Peyer's patch (tissue), 4 donors: Measurements from ENCODE around the gene SNX8. TPM values are rescaled to one million over a fixed set of nuclear protein-coding genes. Genes with fewer than 3 reads are reported as not detected.

Source experiments
- DNase-seq, 3 donors: peaks; one replicate each; pipeline ENCODE4 v3.0.0-alpha.2; 2017 to 2019
- H3K27ac ChIP-seq, 4 donors: fragments of 200-600 bp; sonication (generic); one replicate each; pipeline ENCODE4 v1.5.1; 2016 to 2019
- H3K27me3 ChIP-seq, 2 donors: fragments of 200-600 bp; sonication (generic); one replicate each; pipeline ENCODE4 v1.5.1; 2019
- H3K36me3 ChIP-seq, 3 donors: fragments of 200-600 bp; sonication (generic); one replicate each; pipeline ENCODE4 v1.5.1; 2016 to 2019
- H3K4me1 ChIP-seq, 4 donors: fragments of 200-600 bp; sonication (generic); one replicate each; pipeline ENCODE4 v1.5.1; 2016 to 2019
- H3K4me3 ChIP-seq, 4 donors: fragments of 200-600 bp; sonication (generic); 1 replicate in 3 of 4; 2 replicates in 1 of 4; pipeline ENCODE4 v1.5.1; 2016 to 2019; ENCODE audit warnings: mild to moderate bottlenecking in 1 of 4
- H3K9me3 ChIP-seq, 4 donors: fragments of 200-600 bp; sonication (generic); one replicate each; pipeline ENCODE4 v1.5.1; 2016 to 2019; ENCODE audit warnings: mild to moderate bottlenecking in 1 of 4
- POLR2A ChIP-seq, 2 donors: fragments of 450-650 bp; IDR thresholded peaks; one replicate each; pipeline ENCODE4 v1.5.1; 2017; ENCODE audit warnings: antibody characterized with exemption in 2 of 2, mild to moderate bottlenecking in 2 of 2, moderate library complexity in 2 of 2
- total RNA-seq, 4 donors: library from RNA; depleted of rRNA; stranded (reverse); fragments of >200 nt; gene quantifications; one replicate each; pipeline ENCODE4 v1.1.0, GENCODE V29; 2016
- TF ChIP-seq, protein P1 (sequence below), 6 experiments: fragments of 450-650 bp in 4 of 6; fragments of 200-600 bp in 2 of 6; sonication (generic) in 1 of 6; IDR thresholded peaks; one replicate each; pipeline ENCODE4 v1.5.1; 2017 to 2019; ENCODE audit warnings: antibody characterized with exemption in 6 of 6, mild to moderate bottlenecking in 3 of 6, moderate library complexity in 1 of 6

The SNX8 gene
- total RNA-seq, 4 donors from 2014 or later: 10.5 to 38.8 (median 19.2) TPM

DNA sequence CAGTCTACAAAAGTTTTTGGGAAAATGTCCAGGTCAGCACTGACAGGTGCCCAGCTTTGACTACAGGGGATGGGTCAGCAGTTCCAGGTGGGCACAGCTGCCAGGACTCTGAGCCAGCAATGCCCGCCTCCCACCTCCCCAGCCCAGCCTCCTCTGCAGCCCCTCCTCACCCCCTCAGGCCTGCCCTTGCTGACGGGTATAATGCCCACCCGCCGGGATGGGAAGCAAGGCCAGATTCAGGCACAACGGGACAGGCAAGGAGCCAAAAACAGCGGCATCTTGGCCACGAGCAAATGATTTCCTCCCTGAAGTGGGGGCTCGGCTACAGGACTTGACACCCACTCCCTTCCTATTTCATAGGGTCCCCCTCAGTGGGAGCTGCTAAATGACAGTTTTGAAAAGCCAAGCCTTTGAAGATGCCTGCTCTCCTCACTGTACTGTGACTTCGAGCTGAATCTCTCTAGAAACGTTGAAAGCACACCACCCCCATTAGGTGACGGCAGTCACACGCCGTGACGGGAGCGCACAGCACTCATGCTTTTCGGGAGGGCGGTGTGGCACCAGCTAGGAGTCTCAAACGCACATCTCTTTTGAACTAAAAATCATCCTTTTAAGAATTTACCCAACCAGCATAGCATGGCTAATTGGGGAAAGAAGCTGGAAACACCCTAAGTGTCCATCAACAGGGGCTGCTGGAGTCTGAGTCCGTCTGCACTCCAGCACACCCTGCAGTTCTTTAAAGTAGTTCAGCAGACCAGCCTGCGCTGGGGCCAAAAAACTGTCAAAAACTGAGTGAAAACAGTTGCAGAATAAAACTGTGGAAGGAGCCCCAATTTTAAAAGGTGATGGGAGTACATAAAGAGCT is 111.1 kb downstream of the SNX8 start:
- Histone ChIP-seq H3K4me1 (no peaks in the 10 kb centered on the region), H3K9me3 (no peaks in the 10 kb centered on the region), H3K27me3 (no peaks in the 10 kb centered on the region), H3K27ac (no peak overlapping the region), H3K4me3 (no peak overlapping the region), H3K36me3 (peaks cover 0 to 36% (median 0%) of the 10 kb centered on the region in 3 donors)
- DNase-seq: peak in 1 of 3 donors; percentile 32
- TF ChIP-seq POLR2A (IDR thresholded peaks at IDR 0.05): no peak
- TF ChIP-seq, protein P1, sequence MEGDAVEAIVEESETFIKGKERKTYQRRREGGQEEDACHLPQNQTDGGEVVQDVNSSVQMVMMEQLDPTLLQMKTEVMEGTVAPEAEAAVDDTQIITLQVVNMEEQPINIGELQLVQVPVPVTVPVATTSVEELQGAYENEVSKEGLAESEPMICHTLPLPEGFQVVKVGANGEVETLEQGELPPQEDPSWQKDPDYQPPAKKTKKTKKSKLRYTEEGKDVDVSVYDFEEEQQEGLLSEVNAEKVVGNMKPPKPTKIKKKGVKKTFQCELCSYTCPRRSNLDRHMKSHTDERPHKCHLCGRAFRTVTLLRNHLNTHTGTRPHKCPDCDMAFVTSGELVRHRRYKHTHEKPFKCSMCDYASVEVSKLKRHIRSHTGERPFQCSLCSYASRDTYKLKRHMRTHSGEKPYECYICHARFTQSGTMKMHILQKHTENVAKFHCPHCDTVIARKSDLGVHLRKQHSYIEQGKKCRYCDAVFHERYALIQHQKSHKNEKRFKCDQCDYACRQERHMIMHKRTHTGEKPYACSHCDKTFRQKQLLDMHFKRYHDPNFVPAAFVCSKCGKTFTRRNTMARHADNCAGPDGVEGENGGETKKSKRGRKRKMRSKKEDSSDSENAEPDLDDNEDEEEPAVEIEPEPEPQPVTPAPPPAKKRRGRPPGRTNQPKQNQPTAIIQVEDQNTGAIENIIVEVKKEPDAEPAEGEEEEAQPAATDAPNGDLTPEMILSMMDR (IDR thresholded peaks at IDR 0.05): no peak

DNA sequence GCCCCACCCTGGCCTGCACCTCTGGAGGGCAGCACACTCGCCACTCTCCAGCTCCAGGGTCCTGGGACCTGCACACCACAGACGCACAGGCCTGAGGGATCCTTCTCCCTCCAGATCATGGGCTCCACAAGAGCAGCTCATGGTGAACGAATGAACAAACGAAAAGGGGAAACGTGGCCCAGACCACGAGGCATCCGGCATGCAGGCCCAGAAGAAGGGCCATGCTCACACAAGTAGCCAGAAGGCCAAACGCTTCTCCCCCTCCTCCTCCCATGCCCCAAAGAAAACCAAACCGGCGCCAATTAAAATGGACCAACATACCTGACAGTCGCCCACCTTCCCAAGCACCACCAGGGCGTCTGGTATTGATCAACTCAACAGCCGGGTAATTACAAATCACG is 111.9 kb downstream of the SNX8 start:
- no peaks in the 10 kb centered on the region for H3K27me3 ChIP-seq
- H3K9me3 ChIP-seq: no peaks in the 10 kb centered on the region
- DNase-seq: no peak
- H3K4me1 ChIP-seq: no peaks in the 10 kb centered on the region
- peaks cover 0 to 33% (median 0%) of the 10 kb centered on the region in 3 donors for H3K36me3 ChIP-seq
- H3K4me3 ChIP-seq: no peak overlapping the region
- no peak overlapping the region for H3K27ac ChIP-seq
- TF ChIP-seq POLR2A (IDR thresholded peaks at IDR 0.05): no peak
- TF ChIP-seq, protein P1 (IDR thresholded peaks at IDR 0.05): no peak

Other genes starting within 250 kb of the SNX8 start
- gene MAD1L1, start 81.5 kb downstream of the SNX8 start, total RNA-seq: 100 to 1,000 TPM in 1 of 4 donors, 10 to 100 TPM in 3; 43.9 to 417 (median 59.1) TPM
- 10 to 100 TPM in 3 of 4 donors, 1 to 10 TPM in 1; 8.1 to 19.0 (median 13.0) TPM for gene MRM2, start 72.2 kb downstream of the SNX8 start, total RNA-seq
- 10 to 100 TPM in 2 of 4 donors, 1 to 10 TPM in 2; 3.2 to 75.1 (median 11.6) TPM for gene NUDT1, start 72.2 kb downstream of the SNX8 start, total RNA-seq
- gene EIF3B, start 40.4 kb upstream of the SNX8 start, total RNA-seq: 100 to 1,000 TPM in 2 of 4 donors, 10 to 100 TPM in 2; 75.3 to 156 (median 97.4) TPM
- gene CHST12, start 89.2 kb upstream of the SNX8 start, total RNA-seq: 10 to 100 TPM in 3 of 4 donors, 1 to 10 TPM in 1; 6.0 to 17.3 (median 13.1) TPM
- gene GRIFIN, start 162.0 kb upstream of the SNX8 start, total RNA-seq: not detected
- gene LFNG, start 205.3 kb upstream of the SNX8 start, total RNA-seq: 100 to 1,000 TPM in 1 of 4 donors, 10 to 100 TPM in 3; 22.3 to 104 (median 41.7) TPM
- 10 to 100 TPM; 43.3 to 73.3 (median 54.1) TPM for gene BRAT1, start 241.1 kb upstream of the SNX8 start, total RNA-seq
- 100 to 1,000 TPM in 1 of 4 donors, 10 to 100 TPM in 3; 30.0 to 159 (median 72.2) TPM for gene IQCE, start 244.5 kb upstream of the SNX8 start, total RNA-seq